Measurements from ENCODE around the gene BCAR1.

DNA sequence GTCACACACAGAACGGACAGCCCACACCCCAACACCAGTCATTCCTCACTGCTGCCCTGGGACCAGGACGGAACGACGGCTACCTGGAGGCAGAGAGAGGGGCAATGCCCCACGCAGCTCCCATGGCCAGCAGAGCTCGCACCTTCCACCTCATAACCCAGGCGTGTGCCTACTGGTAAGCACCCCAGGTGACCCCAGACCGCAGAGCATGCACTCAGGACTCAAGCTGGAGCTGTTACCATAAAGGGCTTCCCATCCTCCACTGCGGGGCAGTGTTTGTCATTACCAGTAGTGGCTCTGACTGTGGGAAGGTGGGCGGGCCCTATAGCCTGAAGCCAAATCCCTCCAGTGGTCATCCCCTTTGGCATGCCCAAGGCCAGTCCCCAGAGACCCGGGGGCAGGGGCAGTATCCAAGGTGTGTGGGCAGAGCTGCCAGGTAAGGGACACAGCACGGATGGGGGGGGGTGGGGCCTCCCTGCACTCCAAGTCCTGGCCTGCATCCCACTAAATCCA lies 4.7 kb upstream of the BCAR1 start:
- TF ChIP-seq EZH2 (IDR thresholded peaks at IDR 0.05): no peak
- TF ChIP-seq POLR2AphosphoS5 (IDR thresholded peaks at IDR 0.05; ENCODE audit: borderline replicate concordance, low read depth, low read length): no peak
